Measurements from ENCODE around the gene PIEZO2.

GRCh38 chr18:11052800-11053199, 96.6 kb downstream of the PIEZO2 start:
- TF ChIP-seq CTCF (conservative IDR thresholded peaks at IDR 0.05) (no peak), ZFX (IDR thresholded peaks at IDR 0.05) (no peak)

Measured in C4-2B (cell line).